ENCODE measurements around the gene PDE8A.
"Not testable (repeated sequence)": the region's sequence is repeated elsewhere in the genome, so short reads cannot be mapped to it uniquely, and the experiment has no call there.

Gene PDE8A

DNA sequence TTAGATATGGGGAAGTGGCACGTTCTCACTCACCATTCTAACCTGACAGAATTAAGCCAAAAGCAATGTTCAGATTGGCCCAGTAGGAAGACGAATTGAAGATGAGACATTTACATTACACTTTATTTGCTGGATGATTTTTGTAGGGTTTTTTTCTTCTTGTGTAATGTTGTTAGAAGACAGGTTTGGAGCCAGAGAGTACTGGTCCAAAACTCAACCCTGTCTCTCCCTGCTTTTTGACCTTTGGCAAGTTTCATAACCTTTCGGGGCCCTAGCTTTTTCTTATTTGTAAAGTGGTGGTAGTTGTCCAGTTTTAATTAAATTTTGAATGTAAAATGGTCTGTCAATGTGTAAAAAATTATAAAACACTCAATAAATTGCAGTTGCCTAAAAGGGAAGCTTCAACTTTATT is 29.5 kb downstream of the PDE8A start:
- no peak for DNase-seq (ENCODE audit: low read depth)

DNA sequence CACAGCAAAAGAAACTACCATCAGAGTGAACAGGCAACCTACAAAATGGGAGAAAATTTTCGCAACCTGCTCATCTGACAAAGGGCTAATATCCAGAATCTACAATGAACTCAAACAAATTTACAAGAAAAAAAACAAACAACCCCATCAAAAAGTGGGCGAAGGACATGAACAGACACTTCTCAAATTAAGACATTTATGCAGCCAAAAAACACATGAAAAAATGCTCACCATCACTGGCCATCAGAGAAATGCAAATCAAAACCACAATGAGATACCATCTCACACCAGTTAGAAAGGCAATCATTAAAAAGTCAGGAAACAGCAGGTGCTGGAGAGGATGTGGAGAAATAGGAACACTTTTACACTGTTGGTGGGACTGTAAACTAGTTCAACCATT is 30.1 kb downstream of the PDE8A start:
- not testable (repeated sequence) for DNase-seq (ENCODE audit: low read depth)

DNA sequence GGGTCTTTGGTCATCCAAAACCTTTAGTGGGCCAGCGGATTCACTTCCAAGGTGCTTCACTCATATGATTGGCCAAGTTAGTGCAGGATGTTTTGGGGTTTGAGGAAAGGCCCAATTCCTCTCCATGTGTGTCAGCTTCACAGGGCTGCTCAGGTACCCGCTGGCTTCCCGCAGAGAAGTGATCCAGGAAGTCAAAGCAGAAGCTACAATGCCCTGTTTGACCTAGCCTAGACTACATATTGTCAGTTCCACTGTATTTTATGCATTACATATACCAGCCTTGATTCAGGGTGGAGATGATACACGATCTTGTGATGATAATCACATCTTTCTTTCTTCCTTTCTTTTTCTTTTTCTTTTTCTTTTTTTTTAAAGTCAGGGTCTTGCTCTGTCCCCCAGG is 32.1 kb downstream of the PDE8A start:
- DNase-seq (ENCODE audit: low read depth) = no peak

DNA sequence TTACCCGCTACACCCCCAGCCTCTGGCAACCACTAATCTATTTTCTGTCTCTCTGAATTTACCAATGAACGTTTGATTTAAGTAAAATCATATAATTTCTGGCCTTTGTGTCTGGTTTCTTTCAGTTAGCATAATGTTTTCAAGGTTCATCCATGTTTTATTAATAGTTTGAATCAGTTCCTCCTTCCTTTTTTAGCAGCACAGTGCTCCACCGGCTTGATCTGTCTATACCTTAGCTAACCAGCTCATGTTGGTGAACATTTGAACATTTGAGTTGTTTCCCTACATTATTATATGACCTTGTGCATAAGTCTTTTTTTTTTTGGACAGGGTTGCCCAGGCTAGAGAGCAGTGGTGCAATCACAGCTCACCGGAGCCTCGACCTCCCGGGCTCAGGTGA is 33.3 kb downstream of the PDE8A start:
- DNase-seq (ENCODE audit: low read depth) = no peak

DNA sequence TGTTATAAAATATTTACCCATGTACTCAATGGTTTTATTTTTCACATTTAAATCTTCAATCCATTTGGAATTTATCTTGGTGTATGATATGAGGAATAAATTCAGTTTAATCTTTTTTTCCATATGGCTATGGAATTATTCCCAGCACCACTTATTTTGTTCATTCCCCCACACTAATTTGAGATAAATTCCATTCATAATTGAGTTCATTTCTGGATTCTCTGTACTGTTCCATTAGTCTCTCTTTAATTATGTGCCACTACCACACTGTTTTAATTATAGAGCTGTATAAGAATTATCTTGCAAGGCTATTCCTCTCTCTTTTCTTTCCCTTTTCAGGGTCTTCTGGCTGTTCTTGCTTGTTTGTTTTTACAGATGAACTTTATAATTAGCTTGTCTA is 34.6 kb downstream of the PDE8A start:
- DNase-seq (ENCODE audit: low read depth) = no peak

DNA sequence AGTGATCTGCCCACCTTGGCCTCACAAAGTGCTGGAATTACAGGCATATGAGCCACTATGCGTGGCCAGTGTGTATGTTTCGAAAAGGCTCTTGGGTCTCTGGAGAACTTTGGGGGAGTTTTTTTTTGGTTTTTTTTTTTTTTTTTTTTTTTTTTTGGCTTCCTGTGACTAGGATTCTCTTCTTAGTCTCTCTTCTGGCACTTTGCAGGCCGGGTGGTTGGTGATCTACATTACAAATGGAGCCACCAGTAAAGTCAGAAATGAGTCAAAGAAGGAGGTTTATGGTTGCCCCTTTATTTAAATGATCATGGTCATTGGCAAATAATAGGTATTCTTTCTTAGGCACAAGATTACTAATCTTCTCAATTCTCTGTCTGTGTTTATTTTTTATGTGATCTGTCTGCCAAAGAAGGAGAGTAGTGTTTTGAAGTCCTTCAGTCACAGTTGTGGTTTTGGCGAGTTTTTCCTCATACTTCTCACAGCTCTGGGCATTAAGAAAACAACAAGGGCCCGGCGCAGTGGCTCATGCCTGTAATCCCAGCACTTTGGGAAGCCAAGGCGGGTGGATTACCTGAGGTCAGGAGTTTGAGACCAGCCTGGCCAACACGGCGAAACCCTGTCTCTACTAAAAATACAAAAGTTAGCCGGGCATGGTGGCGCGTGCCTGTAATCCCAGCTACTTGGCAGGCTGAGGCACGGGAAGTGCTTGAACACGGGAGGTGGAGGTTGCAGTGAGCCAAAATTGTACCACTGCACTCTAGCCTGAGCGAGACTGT is 38.3 kb downstream of the PDE8A start:
- no peak for DNase-seq (ENCODE audit: low read depth)

- no peak for DNase-seq (ENCODE audit: low read depth)
Measured at GRCh38 chr15:85021409-85021808, 39.8 kb downstream of the PDE8A start.

DNA sequence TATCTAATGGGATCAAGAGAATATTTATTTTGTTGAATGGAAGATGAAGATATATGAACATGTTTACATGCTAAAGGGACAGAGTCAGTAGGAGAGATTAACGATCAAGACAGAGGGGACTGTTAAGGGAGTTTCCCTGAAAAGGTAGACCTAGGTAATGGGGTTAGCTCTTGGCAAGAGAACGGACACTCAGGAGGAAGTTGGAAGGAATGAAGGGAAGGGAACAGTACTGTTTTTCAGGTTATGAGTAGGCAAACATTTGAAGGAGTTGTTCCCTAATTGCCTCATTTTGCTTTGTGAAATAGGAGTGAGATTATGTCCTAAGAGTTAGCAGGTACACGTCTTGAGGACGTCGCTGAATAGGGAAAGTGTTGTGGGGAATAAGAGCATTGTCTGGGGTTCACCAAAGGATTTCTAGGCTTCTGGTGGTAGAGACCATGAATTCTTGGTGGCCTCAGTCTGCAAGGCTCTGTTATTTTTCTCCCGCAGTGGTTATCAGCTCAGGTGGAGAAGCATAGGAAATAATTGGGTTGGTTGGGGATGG is 41.3 kb downstream of the PDE8A start:
- DNase-seq (ENCODE audit: low read depth) = no peak

DNA sequence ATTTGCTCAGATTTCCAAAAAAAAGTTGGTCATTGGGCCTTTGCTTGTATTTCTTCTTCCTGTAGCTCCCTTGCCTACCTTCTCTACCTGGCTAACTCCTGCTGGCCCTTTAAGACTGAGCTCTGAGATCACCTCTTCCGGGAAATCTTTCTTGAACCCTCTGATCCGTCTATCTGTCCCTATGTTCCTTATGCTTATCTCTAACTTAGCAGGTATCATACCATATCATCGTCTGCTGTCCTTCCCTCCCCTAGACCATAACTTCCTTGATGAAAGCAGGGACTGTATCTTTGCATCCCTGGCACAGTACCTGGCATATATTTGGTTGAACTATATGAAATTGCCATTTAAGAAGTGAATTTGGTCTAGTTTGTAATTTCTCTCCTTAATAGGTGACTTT is 42.3 kb downstream of the PDE8A start:
- no peak for DNase-seq (ENCODE audit: low read depth)

DNA sequence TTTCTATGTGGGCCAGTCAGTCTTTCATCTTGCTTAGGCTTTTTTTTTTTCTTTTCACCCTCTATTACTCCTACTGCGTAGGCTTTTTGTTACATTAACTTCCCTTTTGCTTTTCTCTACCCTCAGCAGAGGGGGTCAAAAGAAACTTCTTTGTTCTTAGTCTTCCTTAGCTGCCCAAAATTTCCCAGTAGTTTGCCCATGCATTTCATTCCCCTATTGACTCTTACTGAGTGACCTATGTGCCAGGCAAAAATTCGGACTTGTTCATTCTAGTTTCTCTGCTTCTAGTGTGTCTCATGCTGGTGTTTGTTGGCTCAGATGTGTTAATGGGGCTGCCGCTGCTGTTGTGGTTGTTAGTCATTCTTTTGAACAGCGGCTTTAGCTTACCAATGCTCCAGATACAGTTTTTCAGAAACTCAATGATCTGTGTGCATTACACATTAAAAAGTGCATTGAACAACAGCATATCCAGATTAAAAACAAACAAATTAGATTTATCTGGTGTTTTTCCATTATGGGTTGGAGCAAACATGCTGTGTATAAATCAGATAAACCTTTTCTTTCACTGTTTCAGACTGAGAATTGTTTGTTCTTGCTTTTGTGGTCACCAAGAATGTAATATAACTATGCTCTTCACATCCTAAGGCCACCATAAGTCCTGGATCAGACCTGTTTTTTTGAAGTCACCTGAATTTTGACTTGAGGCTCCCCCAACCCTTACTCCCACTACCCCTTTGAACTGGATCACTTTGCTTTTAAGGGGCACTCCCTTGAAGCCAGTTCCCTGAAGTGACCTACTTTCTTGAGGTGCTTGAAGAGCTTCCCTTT is 43.1 kb downstream of the PDE8A start:
- peak; percentile 70 for DNase-seq (ENCODE audit: low read depth)

GRCh38 chr15:85025516-85026251 is 44.0 kb downstream of the PDE8A start:
- DNase-seq (ENCODE audit: low read depth) = no peak

- no peak for DNase-seq (ENCODE audit: low read depth)
Measured at GRCh38 chr15:85026304-85027032, 44.8 kb downstream of the PDE8A start.

DNA sequence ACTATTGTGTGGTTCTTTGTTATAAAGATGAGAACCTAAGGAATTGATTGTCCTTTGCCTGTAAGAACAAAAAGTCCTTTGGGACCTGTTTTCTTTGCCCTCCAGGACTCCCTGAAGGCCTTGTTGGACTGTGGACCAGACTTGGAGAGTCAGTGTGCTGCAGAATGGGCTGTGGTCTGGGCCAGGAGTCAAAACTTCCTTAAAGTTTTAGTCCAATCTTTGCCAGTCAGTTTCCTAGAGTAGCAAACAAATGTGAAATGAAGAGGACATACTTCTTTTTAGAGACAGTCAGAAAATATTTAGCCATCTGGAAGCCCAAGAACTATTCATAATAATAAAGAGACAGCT is 45.4 kb downstream of the PDE8A start:
- no peak for DNase-seq (ENCODE audit: low read depth)

GRCh38 chr15:85027421-85027820 is 45.8 kb downstream of the PDE8A start:
- DNase-seq (ENCODE audit: low read depth) = no peak

GRCh38 chr15:85028416-85028815 is 46.8 kb downstream of the PDE8A start:
- DNase-seq (ENCODE audit: low read depth) = no peak

DNA sequence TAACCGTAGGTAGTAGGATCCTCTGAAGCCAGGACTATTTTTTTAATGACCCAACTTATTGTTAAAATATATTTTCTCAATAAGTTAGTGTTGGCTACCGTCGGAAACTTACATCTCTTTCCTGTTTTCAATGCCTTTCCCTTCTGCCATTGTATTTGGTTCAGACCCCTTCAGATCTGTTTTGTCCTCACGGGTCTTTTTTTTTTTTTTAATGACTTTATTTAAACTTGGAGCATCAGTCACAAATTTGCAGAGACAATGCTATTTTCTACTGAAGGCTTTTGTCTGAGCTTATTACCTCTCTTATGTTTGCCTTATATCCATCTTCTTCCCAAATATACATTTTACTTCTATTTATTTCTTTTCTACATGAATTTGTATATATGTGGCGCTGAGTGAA is 47.6 kb downstream of the PDE8A start:
- no peak for DNase-seq (ENCODE audit: low read depth)

DNA sequence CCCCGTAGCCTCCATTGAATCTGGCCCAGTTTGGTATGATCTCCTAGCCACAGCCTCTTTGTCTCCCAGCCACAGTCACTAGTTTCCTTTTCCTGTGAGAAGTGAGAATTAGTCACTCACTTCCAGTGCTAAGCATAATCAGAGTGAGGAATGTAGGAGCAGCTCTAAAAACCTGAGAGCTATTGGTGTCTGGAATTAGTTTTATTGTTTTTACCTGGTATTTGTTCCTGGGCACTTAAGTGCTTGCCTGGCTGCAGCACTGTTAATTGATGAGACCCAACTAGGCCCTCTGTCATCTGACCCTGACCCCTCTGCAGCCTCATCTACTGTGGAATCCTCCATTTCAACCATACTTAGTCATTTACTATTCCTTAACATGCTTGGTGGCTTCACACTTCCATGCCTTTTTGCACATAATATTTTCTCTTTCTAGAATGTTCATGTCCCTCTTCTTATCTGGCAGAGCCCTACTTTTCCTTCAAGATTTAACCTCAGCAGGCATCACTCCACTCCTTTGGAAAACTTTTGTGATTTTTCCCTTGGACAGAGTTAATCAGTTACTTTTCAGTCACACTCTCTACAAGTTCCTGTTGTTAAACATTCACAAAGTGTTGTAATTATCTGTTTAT is 48.8 kb downstream of the PDE8A start:
- no peak for DNase-seq (ENCODE audit: low read depth)

- DNase-seq (ENCODE audit: low read depth) = no peak
Measured at GRCh38 chr15:85031086-85031943, 49.7 kb downstream of the PDE8A start.

GRCh38 chr15:85031944-85032558 is 50.4 kb downstream of the PDE8A start:
- no peak for DNase-seq (ENCODE audit: low read depth)

GRCh38 chr15:85033148-85033547 is 51.5 kb downstream of the PDE8A start:
- no peak for DNase-seq (ENCODE audit: low read depth)

All from stromal cell of bone marrow (primary cell).